HG02759 (cell line): ENCODE measurements around the gene ITGB1.
"Not testable (repeated sequence)": the region's sequence is repeated elsewhere in the genome, so short reads cannot be mapped to it uniquely, and the experiment has no call there.

Experiments used
- ATAC-seq: cut with Tn5 transposase; IDR thresholded peaks from one replicate; pipeline ENCODE4 v1.9.1; 2021; ENCODE audit warnings: mild to moderate bottlenecking, moderate library complexity; ENCODE audit not compliant: unreplicated experiment

The ITGB1 gene

DNA sequence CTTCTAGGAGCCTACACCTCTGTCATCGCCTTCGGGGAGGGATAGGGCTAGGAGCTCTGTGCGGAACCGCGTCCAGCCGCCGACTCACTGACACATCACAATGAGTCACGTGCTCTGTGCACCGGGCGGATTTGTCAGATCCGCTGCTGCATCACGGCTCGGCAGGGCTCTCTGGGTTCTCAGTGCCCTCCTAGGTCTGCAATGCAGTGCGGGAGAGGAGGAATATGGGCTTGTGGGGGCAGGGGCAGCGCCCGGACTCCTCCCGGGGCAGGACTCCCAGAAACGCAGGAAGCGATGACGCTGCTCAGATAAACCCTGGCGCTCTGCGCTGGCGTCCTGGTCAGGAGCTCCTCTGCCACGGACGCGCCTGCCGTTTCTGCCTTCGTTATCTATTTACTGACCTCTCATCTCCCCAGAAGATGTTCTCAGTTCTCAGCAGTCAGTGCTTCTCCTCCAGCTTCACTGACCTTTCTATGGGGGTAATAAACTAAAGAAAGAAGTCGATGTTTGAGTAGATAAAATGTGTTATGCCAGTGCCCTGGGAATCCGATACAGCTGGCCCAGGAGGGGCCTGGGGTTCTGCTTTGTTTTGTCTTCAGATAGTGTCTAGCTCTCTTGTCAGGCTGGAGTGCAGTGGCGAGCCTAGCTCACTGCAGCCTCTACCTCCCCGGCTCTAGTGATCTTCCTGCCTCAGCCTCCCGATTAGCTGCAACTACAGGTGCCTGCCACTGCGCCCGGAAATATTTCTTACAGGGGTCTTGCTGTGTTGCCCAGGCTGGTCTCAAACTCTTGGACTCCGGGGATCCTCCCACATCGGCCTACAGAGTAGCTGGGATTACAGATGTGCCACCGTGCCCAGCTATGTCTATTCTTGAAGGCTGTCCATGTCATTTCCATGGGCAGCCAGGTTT lies 22.8 kb upstream of the ITGB1 start:
- peak; percentile 98 for ATAC-seq

DNA sequence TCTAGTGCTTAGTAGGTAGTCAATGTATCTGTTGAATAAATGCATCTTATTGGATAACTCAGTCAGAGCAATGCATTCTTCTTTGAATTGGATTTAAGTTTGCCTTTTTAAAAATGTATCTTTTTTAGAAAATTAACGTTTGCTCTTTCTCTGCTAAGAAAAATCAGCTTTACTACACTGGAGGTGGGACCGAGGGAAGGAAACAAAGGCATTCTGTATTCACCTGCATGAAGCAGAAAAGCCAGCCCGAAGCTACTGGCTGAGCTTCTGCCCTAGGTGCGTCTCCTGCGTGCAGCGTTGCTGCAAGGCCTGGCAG lies 22.2 kb upstream of the ITGB1 start:
- no peak for ATAC-seq

DNA sequence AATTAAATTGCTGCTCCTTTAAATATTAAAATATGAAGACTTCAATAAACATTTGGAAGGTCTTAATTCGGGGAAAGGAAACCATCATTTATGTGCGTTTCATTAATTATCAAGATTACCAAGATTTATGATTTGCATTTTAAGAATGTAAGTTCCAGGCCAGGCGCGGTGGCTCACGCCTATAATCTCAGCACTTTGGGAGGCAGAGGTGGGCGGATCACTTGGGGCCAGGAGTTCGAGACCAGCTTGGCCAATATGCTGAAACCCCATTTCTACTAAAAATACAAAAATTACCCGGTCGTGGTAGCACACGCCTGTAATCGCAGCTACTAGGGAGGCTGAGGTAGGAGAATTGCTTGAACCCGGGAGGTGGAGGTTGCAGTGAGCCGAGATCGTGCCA lies 21.7 kb upstream of the ITGB1 start:
- not testable (repeated sequence) for ATAC-seq

GRCh38 chr10:32979041-32979440 lies 21.0 kb upstream of the ITGB1 start:
- no peak for ATAC-seq

- ATAC-seq, result not testable (repeated sequence)
Measured at GRCh38 chr10:32977846-32978809, 20.1 kb upstream of the ITGB1 start.

- no peak for ATAC-seq
Measured at GRCh38 chr10:32976338-32976737, 18.3 kb upstream of the ITGB1 start.

GRCh38 chr10:32972929-32973328 lies 14.9 kb upstream of the ITGB1 start:
- peak; percentile 49 for ATAC-seq

- ATAC-seq, result no peak
Measured at GRCh38 chr10:32972460-32972859, 14.4 kb upstream of the ITGB1 start.

DNA sequence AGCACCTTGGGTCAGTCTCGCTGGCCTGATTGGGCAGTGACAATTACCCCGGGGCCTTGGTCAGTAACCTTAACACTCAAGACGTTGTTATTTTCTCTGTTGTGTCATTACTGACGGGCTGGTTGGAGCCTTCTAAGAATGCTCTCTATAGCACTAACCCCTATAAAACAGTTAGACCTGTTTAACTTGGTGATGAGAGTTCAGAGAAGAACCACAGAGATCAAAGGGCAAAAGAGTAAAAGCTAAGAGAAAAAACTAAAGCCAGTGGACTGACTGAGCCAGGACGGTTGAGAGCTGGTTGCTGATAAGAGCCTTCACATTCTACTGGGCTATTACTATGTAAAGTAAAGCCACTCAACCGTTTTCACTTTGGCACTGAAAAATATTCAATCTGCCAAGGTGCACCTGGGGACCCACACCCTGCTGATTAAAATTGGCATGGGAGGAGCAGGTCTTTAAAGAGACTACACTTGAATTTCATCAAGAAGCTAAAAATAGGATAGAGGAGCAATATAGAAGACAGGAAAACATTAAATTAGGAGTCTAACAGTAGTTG lies 13.6 kb upstream of the ITGB1 start:
- peak; percentile 45 for ATAC-seq

DNA sequence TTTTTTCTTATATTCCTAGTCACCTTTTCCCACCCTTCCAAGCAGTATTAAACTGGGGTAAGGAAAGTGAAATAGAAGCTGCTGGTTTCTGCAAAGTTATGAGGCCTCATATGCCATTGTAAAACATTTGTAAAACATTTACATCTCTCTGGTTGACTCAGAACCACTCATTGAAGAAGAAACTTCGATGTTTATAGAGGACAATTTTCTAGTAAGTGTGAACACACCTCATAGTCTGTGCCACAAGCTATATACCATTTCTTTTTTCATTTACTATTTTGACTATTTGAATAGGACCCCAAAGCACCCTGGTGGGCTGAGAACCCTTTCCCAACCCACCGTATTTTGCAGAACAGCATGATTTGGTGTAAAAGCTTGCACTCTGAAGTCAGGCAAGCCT lies 12.9 kb upstream of the ITGB1 start:
- ATAC-seq, result peak; percentile 41

GRCh38 chr10:32964270-32964669 lies 6.2 kb upstream of the ITGB1 start:
- no peak for ATAC-seq

- ATAC-seq, result no peak
Measured at GRCh38 chr10:32963096-32963495, 5.1 kb upstream of the ITGB1 start.

DNA sequence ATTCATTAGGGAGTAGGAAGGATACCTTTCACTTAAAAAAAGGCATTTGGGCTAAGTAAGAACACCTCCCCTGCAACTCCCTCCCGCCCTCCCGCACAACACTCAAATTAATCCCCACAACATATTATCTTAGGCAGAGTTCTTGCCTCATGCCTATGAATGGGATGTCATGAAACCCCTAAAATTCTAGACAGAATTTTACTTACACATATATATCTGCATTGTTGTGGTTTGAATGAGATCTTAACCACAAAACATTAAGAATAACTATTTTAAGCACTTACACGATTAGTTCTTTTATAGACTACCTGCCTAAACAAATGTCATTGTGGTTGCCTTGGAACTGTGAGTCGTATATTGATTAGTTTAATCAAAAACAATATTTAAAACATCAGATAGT lies 4.5 kb upstream of the ITGB1 start:
- no peak for ATAC-seq

DNA sequence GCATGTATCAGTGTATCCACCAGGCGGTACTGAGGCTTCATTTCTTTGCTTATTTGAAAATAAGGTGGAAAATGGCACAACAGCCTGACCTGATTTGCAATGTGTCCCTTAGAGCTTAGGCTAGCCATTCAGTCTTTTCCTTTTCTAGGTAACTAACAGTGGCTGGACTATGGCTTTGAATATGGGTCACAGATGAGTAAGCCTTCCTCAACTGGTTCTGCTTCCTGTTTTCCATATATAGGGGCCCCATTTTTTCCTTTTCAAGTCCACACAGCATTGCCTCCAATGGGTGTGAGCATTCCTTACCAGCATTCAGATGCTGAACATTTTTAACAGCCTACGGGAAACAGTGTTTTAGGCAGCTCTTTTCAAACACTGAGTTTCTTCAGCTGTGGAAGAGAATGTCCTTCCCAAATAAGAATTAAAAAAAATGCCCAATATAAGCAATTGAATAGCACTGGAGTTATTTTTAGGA lies 3.9 kb upstream of the ITGB1 start:
- no peak for ATAC-seq

DNA sequence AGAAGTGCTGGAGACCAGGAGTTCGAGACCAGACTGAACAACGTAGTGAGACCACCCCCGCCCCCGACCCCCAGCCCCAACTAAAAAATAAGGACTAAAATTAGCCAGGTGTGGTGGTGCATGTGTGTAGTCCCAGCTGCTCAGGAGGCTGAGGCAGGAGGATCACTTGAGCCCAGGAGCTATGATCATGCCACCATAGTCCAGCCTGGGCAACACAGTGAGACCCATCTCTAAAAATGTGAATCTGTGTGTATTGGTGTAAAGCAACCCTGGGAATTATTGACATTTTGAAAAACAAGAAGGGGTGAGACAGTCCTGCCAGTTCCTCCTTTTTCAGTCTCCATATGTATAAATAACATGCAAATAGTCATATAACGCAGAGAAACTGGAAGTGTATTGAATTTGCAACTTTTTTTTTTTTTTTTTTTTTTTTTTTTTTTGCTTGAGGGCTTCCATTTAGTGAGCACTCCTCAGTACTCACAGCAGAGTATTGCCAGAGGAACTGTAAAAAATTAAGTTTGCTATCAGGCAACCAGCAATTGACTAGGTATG lies 3.4 kb upstream of the ITGB1 start:
- no peak for ATAC-seq

- ATAC-seq, result no peak
Measured at GRCh38 chr10:32960022-32960421, 2.0 kb upstream of the ITGB1 start.

DNA sequence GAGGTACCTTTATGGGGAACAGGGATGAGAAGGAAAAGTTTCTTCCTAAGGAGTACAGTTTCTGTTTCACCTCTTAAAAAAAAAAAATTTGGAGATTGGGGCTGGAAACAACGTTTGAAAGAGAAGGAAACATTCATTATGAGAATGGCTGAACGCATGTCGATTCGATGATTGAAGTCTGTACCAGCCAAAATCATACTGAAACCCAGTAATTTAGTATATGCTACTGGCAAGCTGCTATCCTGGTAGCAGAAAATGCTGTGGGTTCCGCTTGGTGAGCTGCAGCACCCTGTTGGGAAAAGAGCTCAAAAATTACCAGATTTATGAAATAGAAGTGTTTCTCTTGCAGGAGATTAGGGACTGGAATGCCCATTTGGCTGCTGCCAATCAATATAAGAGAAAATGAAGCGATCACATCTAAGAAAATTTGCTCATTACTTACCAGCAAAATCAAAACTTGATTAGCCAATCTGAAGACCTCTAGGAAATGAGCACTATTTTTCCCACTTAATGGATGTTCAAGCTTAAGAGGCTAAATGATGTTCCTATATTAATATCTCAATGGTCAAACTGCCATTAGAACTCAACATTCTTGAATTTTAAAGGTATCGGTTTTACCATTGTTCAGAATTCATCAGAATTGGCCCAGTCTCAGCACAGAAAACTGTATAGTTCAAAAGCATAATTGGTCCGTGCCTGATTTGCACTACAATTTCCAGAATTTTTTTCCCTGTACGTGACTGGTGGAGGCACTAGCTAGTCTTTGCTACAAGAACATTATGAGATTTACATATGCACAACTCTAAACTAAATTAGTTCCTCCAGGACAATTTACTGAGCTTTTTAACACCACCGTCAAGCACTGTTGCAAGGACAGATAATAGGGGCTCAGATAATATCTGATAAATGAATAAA lies 1.2 kb upstream of the ITGB1 start:
- peak; percentile 45 for ATAC-seq

DNA sequence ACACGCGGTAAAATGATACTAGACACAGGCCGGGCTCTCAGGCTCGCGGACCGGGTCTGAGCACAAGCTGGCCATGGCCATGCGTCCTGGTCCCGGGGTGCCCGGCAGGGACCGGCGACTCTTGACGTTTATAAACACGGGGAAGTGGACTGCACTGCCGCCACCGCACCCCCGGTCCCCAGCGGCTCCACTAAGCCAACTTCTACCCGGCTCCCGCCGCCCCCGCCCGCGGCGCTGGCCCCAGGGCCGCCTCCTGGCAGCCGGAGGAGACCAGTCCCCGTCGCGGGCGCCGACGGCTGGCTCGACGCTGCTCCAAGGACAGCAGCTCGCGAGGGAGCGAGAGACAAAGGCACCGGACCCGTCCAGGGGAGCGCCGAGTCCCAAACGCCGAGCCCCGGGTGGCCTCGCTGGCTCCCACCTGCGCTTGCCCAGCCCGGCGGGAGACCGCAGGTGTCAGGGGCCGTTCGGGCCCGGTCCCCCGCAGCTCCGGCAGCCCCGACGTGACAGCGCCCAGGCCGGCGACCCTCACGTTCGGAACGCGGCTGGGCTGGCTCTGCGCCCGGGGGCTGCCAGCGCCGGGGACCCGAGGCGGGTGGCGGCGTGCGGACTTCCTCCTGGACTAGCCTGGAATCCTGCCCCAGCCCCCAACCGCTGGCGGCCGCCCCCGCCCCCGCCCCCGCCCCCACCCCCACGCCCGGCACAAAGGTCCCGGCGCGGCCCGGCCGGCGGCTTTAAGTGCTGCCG lies 517 bp downstream of the ITGB1 start:
- ATAC-seq, result peak; percentile 34
